Measurements from ENCODE around the gene GRN.

The GRN gene

GRCh38 chr17:44353672-44354331 is 8.7 kb downstream of the GRN start:
- H3K36me3 ChIP-seq (ENCODE audit: control insufficient read depth, insufficient read depth, low read length) = peaks cover 8% of the 10 kb centered on the region
- H3K4me1 ChIP-seq (ENCODE audit: control insufficient read depth, insufficient read depth, low read length) = no peaks in the 10 kb centered on the region
- peaks cover 8% of the 10 kb centered on the region for H3K27me3 ChIP-seq (ENCODE audit: control insufficient read depth, insufficient read depth, low read length, poor library complexity, severe bottlenecking)
- no peaks in the 10 kb centered on the region for H3K9me3 ChIP-seq (ENCODE audit: control insufficient read depth, low read length)
- H3K27ac ChIP-seq (ENCODE audit: insufficient read depth, low read depth, low read length, poor library complexity, severe bottlenecking) = no peak overlapping the region
- H3K4me3 ChIP-seq (ENCODE audit: insufficient read depth, low read depth, low read length) = no peak overlapping the region
- 9% methylated on average over 98 of the region's 98 CpGs for WGBS, 2 experiments

- 35 to 36% methylated on average over 77 of the region's 77 CpGs for WGBS, 2 experiments
- H3K27ac ChIP-seq (ENCODE audit: insufficient read depth, low read depth, low read length, poor library complexity, severe bottlenecking) = no peak overlapping the region
- H3K9me3 ChIP-seq (ENCODE audit: control insufficient read depth, low read length) = no peaks in the 10 kb centered on the region
- no peak overlapping the region for H3K4me3 ChIP-seq (ENCODE audit: insufficient read depth, low read depth, low read length)
- peaks cover 11% of the 10 kb centered on the region for H3K36me3 ChIP-seq (ENCODE audit: control insufficient read depth, insufficient read depth, low read length)
- peaks cover 8% of the 10 kb centered on the region for H3K27me3 ChIP-seq (ENCODE audit: control insufficient read depth, insufficient read depth, low read length, poor library complexity, severe bottlenecking)
- no peaks in the 10 kb centered on the region for H3K4me1 ChIP-seq (ENCODE audit: control insufficient read depth, insufficient read depth, low read length)
These were observed 9.8 kb downstream of the GRN start for GRCh38 chr17:44354582-44355561.

GRCh38 chr17:44355642-44356099 is 10.6 kb downstream of the GRN start:
- 93 to 94% methylated on average over 17 of the region's 17 CpGs for WGBS, 2 experiments
- no peak overlapping the region for H3K27ac ChIP-seq (ENCODE audit: insufficient read depth, low read depth, low read length, poor library complexity, severe bottlenecking)
- H3K27me3 ChIP-seq (ENCODE audit: control insufficient read depth, insufficient read depth, low read length, poor library complexity, severe bottlenecking) = peaks cover 8% of the 10 kb centered on the region
- H3K4me3 ChIP-seq (ENCODE audit: insufficient read depth, low read depth, low read length) = no peak overlapping the region
- no peaks in the 10 kb centered on the region for H3K9me3 ChIP-seq (ENCODE audit: control insufficient read depth, low read length)
- H3K4me1 ChIP-seq (ENCODE audit: control insufficient read depth, insufficient read depth, low read length) = peaks cover 6% of the 10 kb centered on the region
- peaks cover 11% of the 10 kb centered on the region for H3K36me3 ChIP-seq (ENCODE audit: control insufficient read depth, insufficient read depth, low read length)

GRCh38 chr17:44356241-44356640 is 11.1 kb downstream of the GRN start:
- no peak overlapping the region for H3K27ac ChIP-seq (ENCODE audit: insufficient read depth, low read depth, low read length, poor library complexity, severe bottlenecking)
- peaks cover 11% of the 10 kb centered on the region for H3K36me3 ChIP-seq (ENCODE audit: control insufficient read depth, insufficient read depth, low read length)
- 94 to 96% methylated on average over 11 of the region's 11 CpGs for WGBS, 2 experiments
- peaks cover 11% of the 10 kb centered on the region for H3K4me1 ChIP-seq (ENCODE audit: control insufficient read depth, insufficient read depth, low read length)
- H3K9me3 ChIP-seq (ENCODE audit: control insufficient read depth, low read length) = no peaks in the 10 kb centered on the region
- no peak overlapping the region for H3K4me3 ChIP-seq (ENCODE audit: insufficient read depth, low read depth, low read length)
- peaks cover 8% of the 10 kb centered on the region for H3K27me3 ChIP-seq (ENCODE audit: control insufficient read depth, insufficient read depth, low read length, poor library complexity, severe bottlenecking)

GRCh38 chr17:44358066-44358465 is 13.0 kb downstream of the GRN start:
- Histone ChIP-seq H3K9me3 (ENCODE audit: control insufficient read depth, low read length) (no peaks in the 10 kb centered on the region), H3K36me3 (ENCODE audit: control insufficient read depth, insufficient read depth, low read length) (peaks cover 11% of the 10 kb centered on the region), H3K27ac (ENCODE audit: insufficient read depth, low read depth, low read length, poor library complexity, severe bottlenecking) (no peak overlapping the region), H3K4me1 (ENCODE audit: control insufficient read depth, insufficient read depth, low read length) (peaks cover 23% of the 10 kb centered on the region), H3K27me3 (ENCODE audit: control insufficient read depth, insufficient read depth, low read length, poor library complexity, severe bottlenecking) (peaks cover 7% of the 10 kb centered on the region), H3K4me3 (ENCODE audit: insufficient read depth, low read depth, low read length) (no peak overlapping the region)
- WGBS, 2 experiments = 92 to 95% methylated on average over 9 of the region's 9 CpGs

- Histone ChIP-seq H3K36me3 (ENCODE audit: control insufficient read depth, insufficient read depth, low read length) (peaks cover 11% of the 10 kb centered on the region), H3K4me3 (ENCODE audit: insufficient read depth, low read depth, low read length) (no peak overlapping the region), H3K27me3 (ENCODE audit: control insufficient read depth, insufficient read depth, low read length, poor library complexity, severe bottlenecking) (no peaks in the 10 kb centered on the region), H3K27ac (ENCODE audit: insufficient read depth, low read depth, low read length, poor library complexity, severe bottlenecking) (no peak overlapping the region), H3K4me1 (ENCODE audit: control insufficient read depth, insufficient read depth, low read length) (peaks cover 25% of the 10 kb centered on the region), H3K9me3 (ENCODE audit: control insufficient read depth, low read length) (no peaks in the 10 kb centered on the region)
- WGBS, 2 experiments = 95 to 97% methylated on average over 6 of the region's 6 CpGs
These were observed 13.9 kb downstream of the GRN start for GRCh38 chr17:44359006-44359405.

- WGBS, 2 experiments = 95 to 96% methylated on average over 14 of the region's 14 CpGs
- H3K27ac ChIP-seq (ENCODE audit: insufficient read depth, low read depth, low read length, poor library complexity, severe bottlenecking) = no peak overlapping the region
- H3K9me3 ChIP-seq (ENCODE audit: control insufficient read depth, low read length) = no peaks in the 10 kb centered on the region
- peaks cover 26% of the 10 kb centered on the region for H3K4me1 ChIP-seq (ENCODE audit: control insufficient read depth, insufficient read depth, low read length)
- H3K4me3 ChIP-seq (ENCODE audit: insufficient read depth, low read depth, low read length) = no peak overlapping the region
- peaks cover 11% of the 10 kb centered on the region for H3K36me3 ChIP-seq (ENCODE audit: control insufficient read depth, insufficient read depth, low read length)
- H3K27me3 ChIP-seq (ENCODE audit: control insufficient read depth, insufficient read depth, low read length, poor library complexity, severe bottlenecking) = no peaks in the 10 kb centered on the region
These were observed 14.5 kb downstream of the GRN start for GRCh38 chr17:44359458-44360143.

- WGBS, 2 experiments = 90 to 92% methylated on average over 6 of the region's 6 CpGs
These were observed 15.0 kb downstream of the GRN start for GRCh38 chr17:44360144-44360533.

GRCh38 chr17:44360826-44361225 is 15.7 kb downstream of the GRN start:
- Histone ChIP-seq H3K27me3 (ENCODE audit: control insufficient read depth, insufficient read depth, low read length, poor library complexity, severe bottlenecking) (peaks cover 9% of the 10 kb centered on the region), H3K9me3 (ENCODE audit: control insufficient read depth, low read length) (no peaks in the 10 kb centered on the region), H3K4me3 (ENCODE audit: insufficient read depth, low read depth, low read length) (peak overlapping the region; percentile 23), H3K36me3 (ENCODE audit: control insufficient read depth, insufficient read depth, low read length) (peaks cover 5% of the 10 kb centered on the region), H3K27ac (ENCODE audit: insufficient read depth, low read depth, low read length, poor library complexity, severe bottlenecking) (peak overlapping the region; percentile 11), H3K4me1 (ENCODE audit: control insufficient read depth, insufficient read depth, low read length) (peaks cover 26% of the 10 kb centered on the region)
- 41 to 45% methylated on average over 5 of the region's 5 CpGs for WGBS, 2 experiments

More at GRCh38 chr17:44360144-44360533, 15.0 kb downstream of the GRN start:
- H3K36me3 ChIP-seq (ENCODE audit: control insufficient read depth, insufficient read depth, low read length) = peaks cover 10% of the 10 kb centered on the region
- no peak overlapping the region for H3K4me3 ChIP-seq (ENCODE audit: insufficient read depth, low read depth, low read length)
- H3K27ac ChIP-seq (ENCODE audit: insufficient read depth, low read depth, low read length, poor library complexity, severe bottlenecking) = no peak overlapping the region
- no peaks in the 10 kb centered on the region for H3K9me3 ChIP-seq (ENCODE audit: control insufficient read depth, low read length)
- peaks cover 4% of the 10 kb centered on the region for H3K27me3 ChIP-seq (ENCODE audit: control insufficient read depth, insufficient read depth, low read length, poor library complexity, severe bottlenecking)
- peaks cover 26% of the 10 kb centered on the region for H3K4me1 ChIP-seq (ENCODE audit: control insufficient read depth, insufficient read depth, low read length)
